ENCODE measurements around the gene TBCD.

The TBCD gene

GRCh38 chr17:82888583-82889495, 137.0 kb downstream of the TBCD start:
- DNase-seq (ENCODE audit: low read depth), result no peak

- DNase-seq (ENCODE audit: low read depth), result no peak
These were observed 137.9 kb downstream of the TBCD start for GRCh38 chr17:82889496-82890338.

- DNase-seq (ENCODE audit: low read depth), result no peak
These were observed 138.5 kb downstream of the TBCD start for GRCh38 chr17:82890339-82890730.

- DNase-seq (ENCODE audit: low read depth), result no peak
These were observed 139.2 kb downstream of the TBCD start for GRCh38 chr17:82890926-82891678.

DNA sequence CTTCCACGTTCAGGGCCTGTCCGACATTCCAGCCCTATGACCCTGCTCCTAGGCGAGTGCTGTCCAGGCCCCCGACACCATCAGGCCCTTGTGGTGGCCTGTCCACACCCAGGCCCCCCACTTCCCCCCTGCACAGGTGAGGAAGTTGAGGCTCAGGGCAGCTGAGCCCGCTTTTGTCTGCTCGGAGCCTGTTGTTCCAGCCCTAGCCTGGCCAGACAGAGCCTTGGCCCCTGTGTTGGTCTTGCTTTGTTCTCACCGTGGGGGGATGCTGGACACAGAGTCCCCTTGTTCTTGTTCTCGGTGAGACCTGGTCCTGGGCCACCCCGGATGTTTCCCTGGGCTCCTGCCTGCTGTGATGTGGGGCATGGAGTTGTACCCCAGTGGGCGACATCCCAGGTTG, 140.0 kb downstream of the TBCD start:
- DNase-seq (ENCODE audit: low read depth), result no peak

- DNase-seq (ENCODE audit: low read depth), result peak; percentile 30
These were observed 141.2 kb downstream of the TBCD start for GRCh38 chr17:82892899-82893565.

GRCh38 chr17:82893779-82894178, 141.9 kb downstream of the TBCD start:
- DNase-seq (ENCODE audit: low read depth), result no peak

DNA sequence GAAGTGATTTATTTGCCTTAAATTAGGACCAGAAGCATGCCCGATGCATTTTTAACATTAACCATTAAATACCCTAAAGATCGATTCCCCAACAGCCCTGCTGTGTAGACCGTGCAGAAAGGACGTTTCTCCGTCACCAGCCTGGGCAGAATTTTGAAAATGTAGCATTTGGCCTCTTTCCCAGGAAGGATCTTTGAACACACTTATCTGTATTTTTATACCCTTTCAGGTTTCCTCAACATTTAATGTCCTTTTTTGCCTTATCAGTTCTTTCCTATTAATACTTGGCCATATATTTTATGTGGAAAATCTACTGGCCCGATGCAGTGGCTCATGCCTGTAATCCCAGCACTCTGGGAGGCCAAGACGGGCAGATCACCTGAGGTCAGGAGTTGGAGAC, 142.5 kb downstream of the TBCD start:
- no peak for DNase-seq (ENCODE audit: low read depth)

DNA sequence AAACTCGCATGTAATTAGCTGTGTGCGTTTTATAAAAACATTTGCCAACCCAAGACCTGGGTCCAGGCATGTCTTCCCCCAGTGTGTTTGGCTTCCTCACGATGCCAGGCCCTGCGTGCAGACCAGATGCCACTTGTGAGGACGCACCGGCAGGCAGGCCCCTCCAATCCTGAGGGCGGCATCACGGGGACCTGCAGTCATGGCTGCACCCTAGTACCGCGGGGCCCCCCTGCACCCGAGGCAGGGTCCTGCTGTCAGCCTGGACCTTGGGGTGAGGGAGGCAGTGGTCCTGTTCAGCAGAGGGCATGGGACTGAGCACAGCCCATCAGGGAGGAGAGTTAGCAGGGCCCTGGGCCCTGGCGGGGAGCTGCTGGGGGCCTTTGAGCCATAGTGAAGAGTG, 143.2 kb downstream of the TBCD start:
- no peak for DNase-seq (ENCODE audit: low read depth)

- DNase-seq (ENCODE audit: low read depth), result no peak
These were observed 144.5 kb downstream of the TBCD start for GRCh38 chr17:82896071-82897000.

- no peak for DNase-seq (ENCODE audit: low read depth)
These were observed 145.8 kb downstream of the TBCD start for GRCh38 chr17:82897514-82898249.

DNA sequence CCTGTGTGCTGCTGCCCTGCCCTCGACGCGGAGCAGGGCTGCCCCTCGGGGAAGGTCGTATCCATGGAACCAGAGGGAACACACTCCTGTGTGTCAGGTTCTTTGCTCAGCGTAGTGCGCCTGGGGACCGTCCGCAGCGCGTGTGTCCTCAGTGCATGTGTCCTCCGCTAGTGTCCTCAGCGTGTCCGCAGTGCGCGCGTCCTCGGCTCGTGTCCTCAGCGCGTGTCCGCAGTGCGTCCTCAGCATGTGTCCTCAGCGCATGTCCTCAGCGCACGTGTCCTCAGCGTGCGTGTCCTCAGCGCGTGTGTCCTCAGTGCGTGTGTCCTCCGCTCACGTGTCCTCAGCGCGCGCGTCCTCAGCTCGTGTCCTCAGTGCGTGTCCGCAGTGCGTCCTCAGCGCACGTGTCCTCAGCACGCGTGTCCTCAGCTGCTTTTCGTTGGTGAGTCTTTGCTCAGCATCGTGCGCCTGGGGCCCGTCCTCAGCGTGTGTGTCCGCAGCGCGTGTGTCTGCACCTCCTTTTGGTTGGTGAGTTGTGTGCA, 147.2 kb downstream of the TBCD start:
- no peak for DNase-seq (ENCODE audit: low read depth)

- no peak for DNase-seq (ENCODE audit: low read depth)
These were observed 148.1 kb downstream of the TBCD start for GRCh38 chr17:82899941-82900340.

DNA sequence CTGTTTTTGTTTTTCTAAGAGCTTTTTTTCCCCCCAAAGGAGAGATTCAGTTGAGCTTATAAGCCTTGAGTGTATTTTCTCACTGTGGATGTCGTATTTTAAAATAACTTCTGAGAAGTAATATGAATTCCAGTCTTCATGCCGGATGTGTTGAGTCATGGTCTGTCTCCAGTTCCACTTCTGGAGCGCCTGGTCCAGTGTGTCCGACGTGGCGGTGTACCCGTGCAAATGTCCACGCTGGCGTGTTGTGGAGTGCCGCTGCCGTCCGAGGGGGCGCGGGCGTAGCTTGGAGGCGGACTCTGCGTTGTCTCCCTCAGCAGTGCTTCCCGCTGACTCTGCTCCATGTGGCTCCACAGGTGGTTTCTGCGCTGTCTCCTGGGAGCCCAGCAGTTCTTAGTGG, 148.9 kb downstream of the TBCD start:
- DNase-seq (ENCODE audit: low read depth), result no peak

DNA sequence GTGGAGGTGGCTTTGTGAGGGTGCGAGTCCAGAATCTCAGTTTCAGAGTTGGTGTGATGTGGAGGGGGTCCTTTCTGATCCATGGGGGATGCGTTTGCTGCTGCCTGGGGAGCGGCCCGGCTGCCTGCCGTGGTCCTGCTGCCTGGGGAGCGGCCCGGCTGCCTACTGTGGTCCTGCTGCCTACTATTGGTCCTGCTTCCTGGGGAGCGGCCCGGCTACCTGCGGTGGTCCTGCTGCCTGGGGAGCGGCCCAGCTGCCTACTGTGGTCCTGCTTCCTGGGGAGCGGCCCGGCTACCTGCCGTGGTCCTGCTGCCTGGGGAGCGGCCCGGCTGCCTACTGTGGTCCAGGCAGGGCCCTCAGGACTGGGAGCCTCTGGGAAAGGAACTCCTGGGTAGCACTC, 149.5 kb downstream of the TBCD start:
- no peak for DNase-seq (ENCODE audit: low read depth)

- no peak for DNase-seq (ENCODE audit: low read depth)
These were observed 150.0 kb downstream of the TBCD start for GRCh38 chr17:82901856-82902255.

DNA sequence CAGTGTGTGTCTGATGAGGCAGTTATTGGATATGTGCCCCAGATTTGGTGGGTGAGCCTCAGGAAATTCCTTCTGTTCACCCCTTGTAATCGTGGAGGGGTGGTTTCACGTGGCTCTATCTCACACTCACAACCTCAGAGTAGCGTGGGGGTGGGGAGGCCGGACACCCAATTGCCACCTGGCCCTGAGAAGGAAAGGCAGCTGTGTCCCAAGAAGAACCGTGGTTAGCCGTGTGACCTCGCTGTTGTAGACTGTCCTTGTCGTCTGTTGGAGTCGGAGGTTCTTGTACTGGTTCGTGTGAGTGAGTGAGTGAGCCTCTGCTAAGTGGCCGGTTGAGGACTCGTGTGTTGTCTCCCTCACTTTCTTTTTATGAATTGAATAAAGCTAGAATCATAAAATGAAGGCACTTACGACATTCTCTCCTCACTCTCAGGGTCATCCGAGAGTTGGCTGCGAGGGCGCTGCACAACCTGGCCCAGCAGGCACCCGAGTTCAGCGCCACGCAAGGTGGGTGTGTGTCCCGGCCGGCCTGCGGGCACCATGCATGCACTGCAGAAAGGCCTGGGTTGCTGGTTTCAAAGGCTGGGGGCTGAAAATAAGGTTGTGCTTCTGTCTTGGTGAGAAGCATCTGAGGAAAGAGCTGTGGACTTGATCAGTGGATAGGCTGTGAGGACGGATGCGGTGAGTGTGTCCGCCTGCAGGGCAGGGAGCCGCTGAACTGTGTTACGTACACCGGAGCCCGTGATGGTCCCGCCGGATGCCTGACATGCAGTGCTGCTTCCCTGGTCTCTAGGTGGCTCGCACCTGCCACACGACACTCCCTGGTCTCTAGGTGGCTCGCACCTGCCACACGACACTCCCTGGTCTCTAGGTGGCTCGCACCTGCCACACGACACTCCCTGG, 151.4 kb downstream of the TBCD start:
- DNase-seq (ENCODE audit: low read depth), result no peak

DNA sequence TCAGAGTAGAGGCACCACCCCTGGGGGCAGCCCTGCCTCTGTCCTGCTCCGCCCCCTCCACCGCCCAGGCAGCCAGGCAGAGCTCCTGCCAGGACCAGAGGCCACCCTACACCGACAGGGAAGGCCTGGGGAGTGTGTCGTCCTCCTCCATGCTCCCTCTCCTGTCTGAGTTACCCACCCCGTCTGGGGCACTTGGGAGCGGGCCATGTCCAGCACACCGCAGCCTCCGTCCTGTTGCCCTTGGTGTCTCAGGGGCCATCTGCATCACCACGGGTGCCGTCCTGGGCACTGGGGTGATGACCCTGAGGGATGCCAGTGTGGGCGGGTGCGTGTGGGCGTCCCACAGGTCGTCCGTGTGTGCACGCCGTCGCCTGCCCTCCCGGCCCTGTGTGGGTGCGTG, 153.3 kb downstream of the TBCD start:
- no peak for DNase-seq (ENCODE audit: low read depth)
